B cell (primary cell): ENCODE results near the gene NDEL1. TPM values are rescaled to one million over a fixed set of nuclear protein-coding genes. Genes with fewer than 3 reads are reported as not detected.

Experiments used
- ATAC-seq: fragments of 200-7000 bp; cut with Tn5 transposase; one replicate; pipeline ENCODE4 v1.10.0; 2021; ENCODE audit warnings: low read depth, mild to moderate bottlenecking, moderate number of reproducible peaks, moderate library complexity
- CTCF ChIA-PET: fragments of 350-600 bp; sonication (Branson Sonifier 250); formaldehyde crosslinking; loops from one replicate; lab custom pipeline; 2021; ENCODE audit warnings: antibody characterized with exemption, inconsistent platforms; lab: Charles Lee
- POLR2A ChIA-PET: fragments of 350-600 bp; sonication (Branson Sonifier 250); formaldehyde crosslinking; loops from one replicate; lab custom pipeline; 2021; ENCODE audit warnings: antibody characterized with exemption; lab: Charles Lee
- DNase-seq: peaks from one replicate; pipeline ENCODE4 v3.0.0; 2013
- H2AFZ ChIP-seq: 2 replicates; pipeline ENCODE4 v1.6.1; 2012; ENCODE audit warnings: mild to moderate bottlenecking, low read depth, low read length; ENCODE audit not compliant: insufficient read depth, poor library complexity, severe bottlenecking
- H3K27ac ChIP-seq, 2 donors: 1 replicate in 1 of 2; 2 replicates in 1 of 2; pipeline ENCODE4 v1.5.1; 2012 to 2013; ENCODE audit warnings: low read length in 2 of 2, mild to moderate bottlenecking in 2 of 2, moderate library complexity in 1 of 2
- H3K27me3 ChIP-seq, 4 experiments: fragments of 200-600 bp in 1 of 4; sonication (generic) in 1 of 4; replicated peaks in 1 of 4; 1 replicate in 2 of 4; 2 replicates in 2 of 4; pipeline versions ENCODE4 v1.6.1 to v1.7.0; 2013 to 2016; ENCODE audit warnings: low read length in 3 of 4, mild to moderate bottlenecking in 2 of 4, mixed read lengths in 1 of 4, moderate library complexity in 1 of 4; ENCODE audit not compliant: insufficient read depth in 4 of 4, control insufficient read depth in 3 of 4; ENCODE audit errors: control extremely low read depth in 1 of 4
- H3K36me3 ChIP-seq, 2 experiments: replicated peaks in 1 of 2; 1 replicate in 1 of 2; 2 replicates in 1 of 2; pipeline versions ENCODE4 v1.6.1 to v1.7.1; 2013; ENCODE audit warnings: low read length in 1 of 2; ENCODE audit not compliant: insufficient read depth in 2 of 2, control insufficient read depth in 1 of 2; ENCODE audit errors: control extremely low read depth in 1 of 2, extremely low read depth in 1 of 2
- H3K4me1 ChIP-seq, 2 donors: fragments of 200-600 bp in 1 of 2; sonication (generic) in 1 of 2; 1 replicate in 1 of 2; 2 replicates in 1 of 2; pipeline versions ENCODE4 v1.5.1 to v1.6.1; 2013 to 2017; ENCODE audit warnings: low read length in 2 of 2; ENCODE audit not compliant: control insufficient read depth in 2 of 2, insufficient read depth in 2 of 2
- H3K4me2 ChIP-seq: replicated peaks from 2 replicates; pipeline ENCODE3; 2012; ENCODE audit warnings: mild to moderate bottlenecking, low read depth, low read length; ENCODE audit not compliant: poor library complexity, severe bottlenecking
- H3K4me3 ChIP-seq, 5 experiments: fragments of 200-600 bp in 1 of 5; sonication (generic) in 1 of 5; 1 replicate in 3 of 5; 2 replicates in 2 of 5; pipeline versions ENCODE4 v1.5.1 to v1.7.0; 2011 to 2016; ENCODE audit warnings: low read length in 4 of 5, mild to moderate bottlenecking in 4 of 5, low read depth in 2 of 5, control low read depth in 1 of 5, moderate library complexity in 1 of 5; ENCODE audit not compliant: insufficient read depth in 1 of 5; ENCODE audit errors: control extremely low read depth in 1 of 5, extremely low read depth in 1 of 5
- H3K79me2 ChIP-seq: fragments of 200-600 bp; sonication (generic); one replicate; pipeline ENCODE4 v1.6.0; 2016; ENCODE audit warnings: low read length; ENCODE audit not compliant: control insufficient read depth, insufficient read depth
- H3K9ac ChIP-seq: fragments of 200-600 bp; sonication (generic); 2 replicates; pipeline ENCODE4 v1.6.1; 2017; ENCODE audit warnings: mild to moderate bottlenecking, low read length, moderate library complexity
- H3K9me3 ChIP-seq, 3 donors: one replicate each; pipeline versions ENCODE4 v1.6.1 to v1.7.1; 2013; ENCODE audit warnings: low read length in 2 of 3; ENCODE audit not compliant: control insufficient read depth in 2 of 3, insufficient read depth in 1 of 3; ENCODE audit errors: control extremely low read depth in 1 of 3
- H4K20me1 ChIP-seq: 2 replicates; pipeline ENCODE4 v1.6.0; 2012; ENCODE audit warnings: mild to moderate bottlenecking, low read length; ENCODE audit not compliant: insufficient read depth, control insufficient read depth, poor library complexity, severe bottlenecking
- H3K27ac Mint-ChIP-seq: one replicate; pipeline ENCODE4 v1.8.0; 2021; ENCODE audit warnings: mixed read lengths
- H3K27me3 Mint-ChIP-seq: one replicate; pipeline ENCODE4 v1.8.0; 2021; ENCODE audit warnings: mixed read lengths
- H3K4me1 Mint-ChIP-seq: one replicate; pipeline ENCODE4 v1.8.0; 2021; ENCODE audit warnings: mixed read lengths
- H3K4me3 Mint-ChIP-seq: one replicate; pipeline ENCODE4 v1.8.0; 2021; ENCODE audit warnings: mixed read lengths
- H3K9me3 Mint-ChIP-seq: one replicate; pipeline ENCODE4 v1.8.0; 2022; ENCODE audit warnings: mixed read lengths; ENCODE audit not compliant: insufficient read depth
- EZH2 ChIP-seq: IDR thresholded peaks from 2 replicates; pipeline ENCODE4 v1.6.1; 2012; ENCODE audit warnings: borderline replicate concordance, low read depth, mild to moderate bottlenecking, moderate library complexity, low read length; ENCODE audit not compliant: insufficient read depth, poor library complexity, severe bottlenecking
- whole genome bisulfite sequencing: methylation state at CpG from one replicate; pipeline ENCODE4 v1.1.5; 2013; ENCODE audit warnings: missing lambda C conversion rate; ENCODE audit not compliant: insufficient coverage; 5-methylcytosine and 5-hydroxymethylcytosine counted together
- intact Hi-C: fragments of 100-400 bp; cut with micrococcal nuclease; formaldehyde crosslinking; loops from one replicate; pipeline ENCODE4 v1.10.0; 2022
- polyA plus RNA-seq: library from polyadenylated mRNA; depleted of rRNA; stranded (reverse); fragments of >200 nt; gene quantifications from 2 replicates; pipeline ENCODE4 v1.2.3, GENCODE V29; 2012
- total RNA-seq, 2 donors: library from RNA; stranded (reverse); fragments of 120-200 nt in 1 of 2; gene quantifications; 1 replicate in 1 of 2; 2 replicates in 1 of 2; pipeline versions ENCODE4 v1.2.3 to v1.2.4, GENCODE V29; 2013 to 2022
- TF ChIP-seq, protein P1 (sequence below): fragments of 200-600 bp; IDR thresholded peaks from one replicate; pipeline ENCODE4 v1.8.0; 2022; ENCODE audit warnings: antibody characterized with exemption, mild to moderate bottlenecking

NDEL1 gene
- total and polyA plus RNA-seq, 2 donors (not counting 1 experiment from before 2014, with no cell fraction given) = 30.2 to 108 TPM

DNA sequence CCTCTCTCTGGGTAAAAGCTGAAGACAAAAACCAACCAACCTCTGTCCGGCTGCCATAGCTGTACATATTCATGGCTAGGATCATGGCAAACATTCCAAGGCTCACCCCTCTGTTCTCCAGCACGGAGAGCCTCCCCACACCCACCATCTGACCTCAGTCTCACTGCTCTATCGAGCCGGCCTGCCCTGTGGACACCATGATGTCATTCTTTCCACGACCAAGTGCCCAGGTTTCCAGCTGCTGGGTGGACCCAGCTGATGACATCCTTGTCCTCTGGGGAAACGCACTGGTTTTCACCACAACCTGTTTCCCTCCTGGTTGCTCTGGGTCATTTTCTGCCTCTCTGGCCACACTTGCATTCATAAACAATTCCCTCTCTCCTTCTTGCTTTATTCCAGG lies 67.7 kb downstream of the NDEL1 start:
- no peaks in the 10 kb centered on the region for H3K9me3 ChIP-seq
- no peak overlapping the region for H3K4me3 ChIP-seq
- H4K20me1 ChIP-seq = no peaks in the 10 kb centered on the region
- no peaks in the 10 kb centered on the region for H3K36me3 ChIP-seq
- 95% methylated on average over 6 of the region's 6 CpGs for WGBS
- no peaks in the 10 kb centered on the region for H3K79me2 ChIP-seq
- Mint-ChIP-seq H3K4me1 (no peaks in the 10 kb centered on the region), H3K27ac (no peak overlapping the region), H3K27me3 (no peaks in the 10 kb centered on the region), H3K4me3 (no peak overlapping the region), H3K9me3 (no peaks in the 10 kb centered on the region)
- H3K9ac ChIP-seq = no peak overlapping the region
- CTCF ChIA-PET = no interaction called here
- POLR2A ChIA-PET = no interaction called here
- H3K27ac ChIP-seq = no peak overlapping the region
- no peak overlapping the region for H3K4me2 ChIP-seq
- no peaks in the 10 kb centered on the region for H3K4me1 ChIP-seq
- H2AFZ ChIP-seq = no peak overlapping the region
- DNase-seq (no peak), ATAC-seq (no peak)
- H3K27me3 ChIP-seq = no peaks in the 10 kb centered on the region
- no peak for TF ChIP-seq EZH2
- TF ChIP-seq, protein P1, sequence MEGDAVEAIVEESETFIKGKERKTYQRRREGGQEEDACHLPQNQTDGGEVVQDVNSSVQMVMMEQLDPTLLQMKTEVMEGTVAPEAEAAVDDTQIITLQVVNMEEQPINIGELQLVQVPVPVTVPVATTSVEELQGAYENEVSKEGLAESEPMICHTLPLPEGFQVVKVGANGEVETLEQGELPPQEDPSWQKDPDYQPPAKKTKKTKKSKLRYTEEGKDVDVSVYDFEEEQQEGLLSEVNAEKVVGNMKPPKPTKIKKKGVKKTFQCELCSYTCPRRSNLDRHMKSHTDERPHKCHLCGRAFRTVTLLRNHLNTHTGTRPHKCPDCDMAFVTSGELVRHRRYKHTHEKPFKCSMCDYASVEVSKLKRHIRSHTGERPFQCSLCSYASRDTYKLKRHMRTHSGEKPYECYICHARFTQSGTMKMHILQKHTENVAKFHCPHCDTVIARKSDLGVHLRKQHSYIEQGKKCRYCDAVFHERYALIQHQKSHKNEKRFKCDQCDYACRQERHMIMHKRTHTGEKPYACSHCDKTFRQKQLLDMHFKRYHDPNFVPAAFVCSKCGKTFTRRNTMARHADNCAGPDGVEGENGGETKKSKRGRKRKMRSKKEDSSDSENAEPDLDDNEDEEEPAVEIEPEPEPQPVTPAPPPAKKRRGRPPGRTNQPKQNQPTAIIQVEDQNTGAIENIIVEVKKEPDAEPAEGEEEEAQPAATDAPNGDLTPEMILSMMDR = no peak
- intact Hi-C loops = no loop called here

DNA sequence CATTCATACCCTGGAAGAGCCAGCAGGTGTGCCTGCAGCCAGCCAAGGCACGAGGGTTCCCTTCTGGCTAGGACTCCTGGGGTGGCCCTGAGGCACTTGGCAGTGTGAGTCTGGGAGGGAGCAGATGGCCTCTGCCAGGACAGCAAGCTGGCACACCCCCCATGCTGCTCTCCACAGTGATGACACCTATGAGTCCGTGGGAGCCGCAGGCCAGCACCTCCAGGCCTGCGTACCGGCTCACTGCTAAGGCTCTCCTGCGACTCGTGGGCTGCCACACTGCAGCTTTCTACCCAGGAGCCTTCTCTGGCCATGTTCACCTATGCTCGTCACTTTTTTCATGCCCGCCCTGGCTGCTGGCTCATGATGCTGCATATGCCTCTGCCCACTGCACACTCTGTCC lies 68.1 kb downstream of the NDEL1 start:
- no peak overlapping the region for H3K4me2 ChIP-seq
- H3K27me3 ChIP-seq = no peaks in the 10 kb centered on the region
- no peak overlapping the region for H2AFZ ChIP-seq
- H3K4me3 ChIP-seq = no peak overlapping the region
- 89% methylated on average over 9 of the region's 9 CpGs for WGBS
- no peak for TF ChIP-seq EZH2
- TF ChIP-seq, protein P1 = no peak
- no peak overlapping the region for H3K27ac Mint-ChIP-seq
- no peak overlapping the region for H3K9ac ChIP-seq
- H3K9me3 Mint-ChIP-seq = no peaks in the 10 kb centered on the region
- intact Hi-C loops = no loop called here
- no peaks in the 10 kb centered on the region for H3K4me1 ChIP-seq
- no peaks in the 10 kb centered on the region for H3K4me1 Mint-ChIP-seq
- no peak for DNase-seq
- no peak overlapping the region for H3K4me3 Mint-ChIP-seq
- no peaks in the 10 kb centered on the region for H3K79me2 ChIP-seq
- POLR2A ChIA-PET = no interaction called here
- H3K36me3 ChIP-seq = no peaks in the 10 kb centered on the region
- ATAC-seq = no peak
- no peak overlapping the region for H3K27ac ChIP-seq
- H3K9me3 ChIP-seq = no peaks in the 10 kb centered on the region
- CTCF ChIA-PET = interaction anchor here (0.7 kb wide), 1 partner anchor 18 kb away, joined by 3 read pairs; no protein-coding TSS in a partner anchor
- no peaks in the 10 kb centered on the region for H4K20me1 ChIP-seq
- no peaks in the 10 kb centered on the region for H3K27me3 Mint-ChIP-seq
